Pericardium fibroblast (primary cell): Measurements from ENCODE around the gene SLC36A3. TPM values are rescaled to one million over a fixed set of nuclear protein-coding genes. Genes with fewer than 3 reads are reported as not detected.

Experiments
- total RNA-seq: library from RNA; depleted of rRNA; stranded (reverse); fragments of >200 nt; gene quantifications from 2 replicates; pipeline ENCODE4 v1.2.3, GENCODE V29; 2015

The SLC36A3 gene
- total RNA-seq: not detected in 2 replicates

GRCh38 chr5:151303666-151304065, at the start of gene SLC36A3:
TSS of gene SLC36A3 (minus strand) at chr5:151303766. CDS start at chr5:151303354, 412 bp downstream.

DNA sequence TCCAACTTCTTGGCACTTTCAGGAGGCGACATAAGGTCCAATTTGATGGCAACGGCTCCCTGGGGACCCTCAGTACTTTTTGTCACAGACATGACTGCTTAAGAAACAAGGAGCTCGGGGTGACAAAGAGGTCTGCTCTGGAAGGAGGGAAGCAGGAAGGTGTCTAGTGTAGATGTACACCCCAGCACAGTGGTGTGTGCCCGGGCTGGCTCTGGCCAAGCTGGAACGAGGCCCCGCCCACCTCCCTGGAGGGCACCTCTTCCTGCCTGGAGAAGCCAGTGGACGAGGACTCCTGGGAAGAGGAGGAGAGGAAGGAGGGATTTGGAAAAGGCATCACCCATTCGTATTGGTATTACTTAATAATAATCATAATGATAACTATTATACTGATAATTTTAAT, 43.8 kb upstream of the SLC36A3 start, which contains the start of gene SLC36A2:
TSS of gene SLC36A2 (minus strand) at position 191 of the 400 bp plus-strand sequence. CDS start at position 92, 99 bp downstream.

GRCh38 chr5:151252762-151253604, 50.6 kb downstream of the SLC36A3 start, which contains the start of gene GM2A:
TSS of gene GM2A (plus strand) at chr5:151253185. CDS start at chr5:151253217, 32 bp downstream.

Other genes starting within 250 kb of the SLC36A3 start
- gene TNIP1, start 222.7 kb downstream of the SLC36A3 start, total RNA-seq: 52.5 and 55.9 TPM in 2 replicates
- 329 and 341 TPM in 2 replicates for gene ANXA6, start 146.0 kb downstream of the SLC36A3 start, total RNA-seq
- 6.8 and 12.9 TPM in 2 replicates for gene CCDC69, start 79.7 kb downstream of the SLC36A3 start, total RNA-seq
- gene GM2A, start 50.6 kb downstream of the SLC36A3 start, total RNA-seq: 31.9 and 38.0 TPM in 2 replicates
- not detected in 2 replicates for gene SLC36A2, start 43.8 kb upstream of the SLC36A3 start, total RNA-seq
- gene SLC36A1, start 143.8 kb upstream of the SLC36A3 start, total RNA-seq: 4.6 and 10.0 TPM in 2 replicates